D341Med (cell line): ENCODE data around the gene C11orf91.
"Not testable (repeated sequence)": the region's sequence is repeated elsewhere in the genome, so short reads cannot be mapped to it uniquely, and the experiment has no call there.

Source experiments
- DNase-seq: peaks from one replicate; pipeline ENCODE4 v3.0.0; 2012; ENCODE audit warnings: low spot score

Gene C11orf91

DNA sequence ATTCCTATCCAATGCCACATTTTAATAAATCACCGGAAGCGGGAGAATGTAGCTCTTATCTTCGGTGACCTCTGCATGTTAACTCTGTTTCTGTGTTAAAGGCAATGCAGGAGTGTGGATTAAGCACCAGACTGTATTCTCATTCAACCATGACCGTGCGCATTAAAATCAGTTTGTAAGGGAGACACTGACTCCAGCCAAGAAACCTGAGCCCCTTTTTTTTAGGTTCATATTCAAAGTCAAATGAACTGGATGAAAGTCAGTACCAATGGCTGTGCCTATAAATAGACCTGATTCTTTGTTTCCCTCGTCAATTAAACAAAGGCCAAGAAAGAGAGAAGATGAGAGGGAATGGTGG lies 32.2 kb downstream of the C11orf91 start:
- no peak for DNase-seq

DNA sequence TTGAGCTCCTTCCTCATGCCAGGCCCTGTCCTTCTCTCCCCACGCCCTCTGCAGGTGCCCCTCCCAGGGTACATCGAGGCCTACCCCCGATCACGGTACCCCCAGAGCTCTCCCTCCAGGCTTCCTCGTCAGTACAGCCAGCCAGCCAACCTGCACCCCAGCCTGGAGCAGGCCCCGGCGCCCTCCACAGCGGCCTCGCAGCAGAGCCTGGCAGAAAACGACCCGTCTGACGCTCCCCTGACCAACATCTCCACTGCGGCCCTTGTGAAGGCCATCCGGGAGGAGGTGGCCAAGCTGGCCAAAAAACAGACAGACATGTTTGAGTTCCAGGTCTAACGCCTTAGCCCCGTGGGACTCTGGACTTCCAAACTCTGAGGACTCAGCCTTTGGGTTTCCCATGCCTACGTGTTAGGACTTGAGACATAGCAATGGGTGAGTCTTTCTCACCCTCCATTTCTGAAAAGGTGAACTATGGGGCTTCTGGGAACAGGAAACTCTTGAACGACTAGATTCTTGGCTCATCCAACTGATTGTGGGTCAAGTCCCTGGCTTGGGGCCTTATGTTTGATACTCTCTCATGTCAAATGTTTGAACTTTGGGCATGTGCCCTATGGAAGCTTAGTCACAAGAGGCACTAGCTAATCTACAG lies 32.7 kb downstream of the C11orf91 start:
- no peak for DNase-seq

DNA sequence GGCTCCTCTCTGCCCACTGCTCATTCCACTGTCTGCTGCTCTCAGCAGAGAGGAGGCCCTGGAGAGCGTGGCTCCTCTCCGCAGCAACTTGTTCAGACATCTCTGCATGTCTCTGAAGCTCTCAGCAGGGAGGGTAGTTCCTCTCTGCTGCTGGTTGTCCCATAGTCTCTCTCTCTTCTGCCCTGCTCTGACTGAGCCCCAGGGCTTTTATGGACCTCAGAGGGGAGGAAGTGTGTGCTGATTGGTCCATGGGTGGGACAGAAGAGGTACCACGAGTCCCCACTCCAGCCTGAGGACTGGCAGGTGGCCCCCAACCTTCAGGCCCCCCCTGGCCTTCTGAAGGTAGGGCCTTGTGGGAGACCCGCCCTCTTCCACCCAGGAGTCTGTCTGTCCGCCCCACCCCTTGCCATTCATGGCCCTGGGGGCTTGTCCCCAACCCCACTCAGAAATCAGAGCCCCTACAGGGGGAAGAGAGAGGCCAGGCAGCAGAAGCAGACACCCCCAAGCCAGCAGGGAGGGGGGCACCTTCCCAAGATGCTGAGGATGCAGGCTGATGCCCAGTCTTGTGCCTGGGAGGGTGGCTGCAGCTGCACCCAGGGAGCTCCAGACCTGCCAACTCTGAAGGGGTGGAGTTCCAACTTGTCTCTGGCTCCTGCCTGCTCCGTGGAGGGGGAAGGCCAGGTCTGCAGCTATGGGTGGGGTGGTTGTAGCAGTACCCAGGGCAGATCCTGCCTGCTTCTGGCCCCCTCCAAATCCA lies 35.1 kb downstream of the C11orf91 start:
- no peak for DNase-seq

DNA sequence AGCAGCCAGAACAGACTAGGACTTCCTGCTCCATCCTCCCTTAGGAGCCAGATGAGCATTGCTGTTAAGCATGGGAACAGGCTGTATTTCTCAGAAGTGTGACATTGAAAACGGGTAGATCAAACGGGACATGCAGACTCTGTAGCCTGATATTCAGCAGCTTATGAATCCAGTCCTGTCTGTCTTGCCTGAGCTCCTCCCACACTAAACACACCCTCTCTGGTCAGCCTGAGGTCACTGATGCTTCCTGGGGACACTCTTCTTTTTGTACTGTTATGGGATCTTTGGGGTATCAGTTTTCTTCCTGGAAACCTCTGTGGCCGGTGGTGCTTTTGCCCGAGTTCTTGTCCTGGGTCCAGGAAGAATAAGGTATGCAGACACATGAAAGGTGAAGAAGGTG lies 35.8 kb downstream of the C11orf91 start:
- DNase-seq = no peak

DNA sequence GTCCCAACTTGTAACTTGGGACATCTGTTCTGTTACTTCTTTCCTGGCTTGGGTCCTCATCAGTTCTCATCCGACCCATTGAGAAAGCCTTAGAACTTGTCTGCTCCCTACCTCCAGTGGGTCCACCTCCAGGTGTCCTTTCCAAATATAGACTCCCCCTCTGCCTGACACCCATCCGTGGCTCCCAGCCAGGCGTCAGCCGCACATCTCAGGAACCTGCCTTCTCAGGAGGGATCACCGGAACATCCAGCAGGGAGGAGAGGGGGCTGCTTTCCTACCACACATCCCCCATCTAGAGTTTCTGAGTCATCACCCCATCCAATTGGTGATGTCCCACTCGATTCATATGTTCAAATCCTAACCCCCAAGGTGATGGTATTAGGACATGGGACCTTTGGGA lies 36.5 kb downstream of the C11orf91 start:
- no peak for DNase-seq

DNA sequence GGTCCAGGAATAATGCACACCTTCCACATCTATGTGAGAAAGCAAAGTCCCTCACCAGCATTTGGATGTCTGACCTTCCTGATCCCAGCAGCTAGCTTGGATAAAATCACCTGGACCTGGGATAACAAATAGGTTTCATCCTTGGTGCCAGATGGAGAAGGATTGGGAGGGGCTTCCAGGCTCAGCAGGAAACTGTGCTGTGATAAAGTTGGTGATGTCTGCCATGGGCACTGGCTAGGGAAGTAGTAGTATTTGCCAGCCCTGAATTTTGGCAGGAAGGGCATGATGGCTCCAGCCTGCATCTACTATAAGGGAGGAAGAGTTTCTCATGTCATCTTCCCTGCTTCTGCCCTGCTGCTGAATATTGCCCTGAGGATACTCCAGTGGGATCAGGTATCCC lies 37.5 kb downstream of the C11orf91 start:
- no peak for DNase-seq

DNA sequence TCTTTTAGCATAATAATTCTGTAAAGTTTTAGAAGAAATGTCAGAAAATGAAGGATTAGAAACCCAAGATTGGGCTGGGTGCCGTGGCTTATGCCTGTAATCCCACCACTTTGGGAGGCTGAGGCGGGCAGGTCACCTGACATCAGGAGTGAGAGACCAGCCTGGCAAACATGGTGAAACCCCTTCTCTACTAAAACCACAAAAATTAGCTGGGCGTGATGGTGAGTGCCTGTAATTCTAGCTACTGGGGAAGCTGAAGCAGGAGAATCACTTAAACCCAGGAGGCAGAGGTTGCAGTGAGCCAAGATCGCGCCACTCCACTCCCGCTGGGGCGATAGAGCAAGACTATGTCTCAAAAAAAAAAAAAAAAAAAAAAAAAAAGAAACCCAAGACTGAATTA lies 39.1 kb downstream of the C11orf91 start:
- not testable (repeated sequence) for DNase-seq

DNA sequence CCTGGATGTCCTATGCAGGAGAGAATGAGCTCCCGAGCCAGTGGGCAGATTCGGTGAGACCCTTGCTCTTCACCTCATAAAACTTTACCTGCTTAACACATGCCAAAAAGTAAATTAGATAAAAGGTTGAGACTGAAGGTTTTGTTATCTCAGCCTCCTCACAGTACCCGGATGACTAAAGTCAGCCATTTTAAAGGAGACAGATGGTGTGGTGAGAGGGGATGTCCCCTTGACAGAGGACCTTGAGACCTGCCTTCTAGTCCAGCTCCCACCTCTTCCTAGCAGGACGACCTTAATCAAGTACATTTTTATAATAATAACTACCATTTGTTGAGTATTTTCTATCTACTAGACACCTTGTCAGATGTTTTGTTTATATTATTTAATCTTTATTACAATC lies 39.7 kb downstream of the C11orf91 start:
- no peak for DNase-seq

DNA sequence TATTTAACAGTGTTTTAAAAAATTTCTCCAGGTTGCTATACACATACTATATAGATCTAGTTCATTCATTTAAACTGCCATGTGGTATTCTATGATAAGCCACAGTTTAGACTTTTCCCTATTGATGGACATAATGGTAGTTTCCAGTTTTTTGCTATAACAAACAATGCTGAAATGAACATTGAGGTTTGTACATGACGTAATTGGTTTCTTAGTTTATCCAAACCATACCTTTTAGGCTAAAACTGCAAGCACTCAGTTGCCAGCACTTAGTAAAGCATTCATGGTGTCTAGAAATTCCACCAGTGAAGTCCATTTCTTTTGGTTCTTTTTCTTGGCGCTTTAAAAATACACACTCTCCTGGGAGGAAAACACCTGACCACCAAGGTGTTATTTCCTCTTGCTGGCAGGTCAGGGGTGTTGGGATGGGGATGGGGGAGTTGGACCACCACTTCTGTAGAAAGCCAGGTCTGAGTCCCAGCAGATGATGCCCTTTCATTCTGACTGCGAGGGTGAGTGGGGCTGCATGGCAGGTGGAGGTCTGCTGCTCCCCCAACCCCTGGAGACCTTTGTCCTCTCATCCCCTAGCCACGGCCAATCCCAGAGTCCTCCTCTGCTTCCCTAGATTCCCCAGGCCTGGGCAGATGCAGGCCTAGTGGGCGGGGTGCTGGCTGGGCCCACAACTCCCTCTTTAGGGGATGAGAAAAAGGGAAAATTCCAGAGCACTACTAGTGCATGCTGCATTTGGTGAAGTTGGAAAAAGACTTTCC lies 41.1 kb downstream of the C11orf91 start:
- no peak for DNase-seq

DNA sequence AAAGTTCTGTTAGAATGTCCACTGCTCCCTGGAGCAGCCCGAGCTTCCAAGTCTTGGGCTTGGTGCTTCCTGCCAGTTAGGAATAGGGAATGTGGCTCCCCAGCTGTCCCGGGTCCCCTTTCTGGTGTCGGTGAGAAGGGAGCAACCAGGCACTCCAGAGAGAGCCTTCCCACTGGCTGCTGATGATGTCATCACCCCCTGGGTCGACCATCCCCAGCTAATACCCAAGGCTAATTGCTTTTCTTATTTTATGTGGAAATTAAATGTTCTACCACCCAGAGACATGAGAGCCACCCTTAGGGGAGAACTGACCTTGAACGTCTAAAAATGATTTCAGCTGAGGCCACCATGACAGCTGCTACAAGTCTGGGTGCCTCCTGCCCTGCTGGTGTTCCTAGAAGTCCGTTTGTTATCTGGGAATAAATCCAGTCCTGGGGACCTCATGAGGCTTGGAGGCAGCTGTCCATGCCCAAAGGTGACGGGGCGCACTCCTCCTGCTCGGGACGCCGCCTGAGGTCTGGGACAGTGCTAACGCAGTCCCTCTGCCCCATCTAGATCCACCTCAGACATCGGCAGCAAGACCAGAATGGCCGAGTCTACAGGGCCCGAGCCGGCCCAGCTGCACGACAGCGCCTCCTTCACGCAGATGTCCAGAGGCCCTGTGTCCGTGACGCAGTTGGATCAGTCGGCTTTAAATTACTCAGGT lies 42.3 kb downstream of the C11orf91 start:
- no peak for DNase-seq

DNA sequence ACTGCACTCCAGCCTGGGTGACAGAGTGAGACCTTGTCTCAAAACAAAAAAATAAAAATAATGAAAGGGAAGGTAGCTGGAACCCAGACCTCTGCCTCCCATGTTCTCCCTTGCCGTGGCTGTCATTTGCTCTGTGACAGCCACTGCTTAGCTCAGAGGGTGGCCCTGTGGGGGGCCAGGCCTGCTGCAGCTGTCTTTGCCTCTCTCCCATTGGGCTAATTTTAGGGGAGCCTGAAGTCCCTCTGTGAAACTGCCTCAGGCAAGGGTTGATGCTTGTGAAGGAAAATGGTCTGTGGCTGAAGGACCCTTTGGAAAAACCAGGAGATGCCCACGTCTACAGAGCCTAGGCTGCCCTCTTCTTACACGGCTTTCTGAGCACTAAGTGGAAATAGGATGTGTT lies 42.9 kb downstream of the C11orf91 start:
- no peak for DNase-seq

DNA sequence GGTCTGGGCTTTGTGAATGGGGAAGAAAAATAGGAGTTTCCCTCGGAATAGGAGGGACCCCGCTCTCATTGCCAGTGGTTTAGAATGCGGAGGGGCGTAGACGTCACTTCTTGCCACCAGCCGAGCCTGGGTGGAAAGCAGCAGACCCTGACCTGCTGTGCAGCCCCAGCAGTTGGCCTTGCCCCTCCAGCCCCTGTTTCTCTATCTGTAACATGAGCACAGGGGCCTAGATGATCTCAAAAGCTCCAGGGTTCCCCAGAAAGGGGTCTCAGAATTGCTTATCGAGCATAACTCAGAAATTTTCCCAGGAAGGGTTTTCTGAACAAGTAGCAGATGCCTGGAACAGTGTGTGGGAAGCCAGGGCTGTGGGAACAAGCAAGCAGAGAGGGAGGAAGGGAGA lies 43.9 kb downstream of the C11orf91 start:
- no peak for DNase-seq

DNA sequence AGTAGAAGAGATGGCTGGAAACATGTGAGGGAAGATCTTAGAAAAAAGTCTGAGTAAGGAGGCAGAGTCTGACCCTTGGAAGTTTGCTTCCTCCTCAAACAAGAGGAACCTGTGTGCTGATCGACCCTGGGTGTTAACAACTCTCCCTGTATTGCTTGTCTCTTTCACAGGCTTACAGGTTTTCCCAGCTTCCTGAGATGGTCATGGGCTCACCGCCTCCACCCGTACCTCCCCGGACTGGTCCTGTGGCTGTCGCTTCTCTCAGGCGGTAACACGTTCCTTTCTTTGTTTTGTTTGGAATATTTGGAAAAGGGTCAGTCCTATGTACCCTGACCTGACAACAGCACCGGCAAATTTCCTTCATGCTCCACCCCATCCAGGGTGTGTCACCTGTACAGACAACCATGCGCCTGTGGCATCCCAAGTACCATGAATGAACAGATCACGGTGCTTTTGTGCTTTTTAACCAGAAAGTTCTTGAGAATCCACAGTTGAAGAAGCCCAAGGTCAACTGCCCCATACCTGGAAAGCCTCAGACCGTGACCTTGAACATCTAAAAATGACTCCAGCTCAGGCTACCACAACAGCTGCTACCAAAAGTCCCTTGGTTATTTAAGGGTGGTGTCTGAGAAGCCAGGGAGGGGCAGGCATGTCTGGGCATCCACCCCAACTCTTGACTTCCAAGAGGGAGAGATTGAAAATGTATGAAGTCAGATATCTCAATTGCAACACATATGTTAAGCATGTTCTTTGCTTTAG lies 44.6 kb downstream of the C11orf91 start:
- no peak for DNase-seq

DNA sequence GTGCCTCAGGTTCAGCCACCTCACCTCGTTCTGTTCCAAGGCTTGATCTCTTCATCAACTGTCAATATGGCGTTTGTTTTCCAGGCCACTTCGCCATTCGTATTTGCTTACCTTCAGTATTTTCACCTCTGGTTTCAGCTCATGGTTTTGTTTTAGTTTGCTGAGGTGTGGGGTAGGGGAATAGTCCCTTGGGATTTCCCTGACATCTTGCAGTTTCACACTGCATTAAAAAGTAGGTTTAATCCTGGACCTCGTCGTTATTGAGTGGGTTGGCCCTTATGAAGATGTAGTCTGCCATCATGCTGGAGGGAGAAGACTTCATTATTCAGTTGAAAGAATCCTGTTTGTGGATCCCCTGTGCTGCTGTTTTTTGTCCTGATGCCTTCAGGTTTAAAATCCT lies 46.0 kb downstream of the C11orf91 start:
- no peak for DNase-seq

DNA sequence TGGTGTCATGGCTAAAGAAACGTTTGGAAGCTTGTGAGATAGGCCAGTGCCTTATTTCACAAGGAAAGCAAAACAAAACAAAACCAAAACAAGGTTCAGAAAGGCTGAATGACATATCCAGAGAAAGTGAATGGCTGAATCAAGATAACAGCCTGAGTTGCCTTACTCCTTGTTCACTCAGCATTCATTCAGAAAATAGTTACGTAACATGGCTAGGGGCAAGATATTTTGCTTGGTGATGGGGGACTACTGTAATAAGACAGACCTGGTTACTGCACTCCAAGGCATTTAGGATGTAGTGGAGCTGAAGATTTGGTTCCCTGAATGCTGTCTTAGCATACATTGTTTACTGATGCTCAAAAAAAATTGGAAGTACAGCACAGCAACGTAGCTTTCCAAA lies 47.7 kb downstream of the C11orf91 start:
- no peak for DNase-seq

DNA sequence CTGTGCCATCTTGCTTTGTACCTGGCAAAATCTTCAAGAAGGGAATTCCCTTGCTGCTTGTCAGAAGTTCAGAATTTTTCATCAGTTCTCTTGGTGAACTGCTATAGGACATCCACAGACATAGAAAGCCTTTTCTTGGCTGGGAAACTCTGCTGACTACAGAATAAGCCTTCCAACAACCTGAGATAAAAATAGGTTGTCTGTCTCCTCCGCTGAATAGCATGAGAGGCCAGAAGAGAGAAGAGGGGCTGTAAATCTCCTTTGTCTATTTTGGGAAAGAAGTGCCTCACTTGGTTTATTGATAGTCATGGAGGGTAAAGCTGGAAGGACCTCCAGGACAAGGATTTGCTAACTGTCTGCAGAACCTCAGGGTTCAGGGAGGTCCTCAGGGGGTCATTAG lies 48.2 kb downstream of the C11orf91 start:
- no peak for DNase-seq

DNA sequence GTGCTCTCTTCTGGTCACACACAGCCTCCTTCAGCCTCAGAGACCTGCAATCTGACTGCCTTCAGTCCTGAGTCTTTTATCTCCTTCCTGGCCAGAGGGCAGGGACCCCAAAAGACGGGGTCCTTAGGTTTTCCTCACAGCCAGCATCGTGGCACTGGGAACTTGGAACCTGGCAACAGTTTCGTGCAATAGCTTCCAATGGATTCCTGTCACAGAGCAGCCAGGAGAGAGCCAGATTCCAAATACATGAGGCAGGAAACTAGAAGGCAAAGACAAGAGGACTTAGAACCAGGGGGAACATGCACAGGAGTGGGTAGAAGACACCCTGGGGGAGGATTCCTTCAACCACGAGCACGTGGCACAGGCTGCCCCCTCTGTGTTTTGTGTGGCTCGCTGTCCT lies 48.6 kb downstream of the C11orf91 start:
- DNase-seq = no peak

DNA sequence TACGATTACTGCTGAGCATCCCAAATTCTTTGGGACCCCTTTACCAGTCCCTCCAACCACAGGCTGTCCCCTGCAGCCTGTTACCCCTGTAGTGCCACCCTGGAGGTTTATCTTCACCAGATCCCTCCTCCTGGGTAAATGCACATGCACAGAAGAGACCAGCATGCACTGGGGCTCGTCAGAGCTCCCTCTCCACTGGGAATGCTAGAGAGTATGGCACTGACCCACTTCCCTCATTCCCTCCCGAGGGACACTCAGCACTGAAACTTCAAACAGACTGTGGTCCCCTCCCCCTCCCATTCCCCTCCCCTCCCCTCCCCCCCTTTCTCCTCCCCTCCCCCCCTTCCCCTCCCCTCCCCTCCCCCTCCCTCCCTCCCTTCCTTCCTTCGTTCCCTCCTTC lies 49.1 kb downstream of the C11orf91 start:
- no peak for DNase-seq

DNA sequence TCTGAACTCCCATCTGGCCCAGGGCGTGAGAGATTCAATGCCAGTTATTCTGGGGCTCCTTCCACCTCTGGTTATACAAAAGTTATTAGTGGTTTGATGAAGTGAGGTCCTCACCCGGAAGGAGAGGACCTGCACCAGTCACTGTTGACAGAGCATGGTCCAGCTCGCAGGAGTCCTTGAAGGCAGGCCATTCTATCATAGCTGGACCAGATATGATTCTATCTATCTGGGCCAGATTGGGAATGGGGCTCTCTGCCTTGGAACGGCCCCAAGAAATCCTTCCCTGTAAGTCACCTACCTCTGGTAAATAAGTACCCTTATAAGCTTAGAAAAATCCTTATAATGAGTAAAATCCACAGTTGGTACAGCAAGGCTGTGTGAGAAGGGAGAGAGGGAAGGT lies 50.7 kb downstream of the C11orf91 start:
- no peak for DNase-seq
